ENCODE data around the gene L3MBTL3.

L3MBTL3 gene

DNA sequence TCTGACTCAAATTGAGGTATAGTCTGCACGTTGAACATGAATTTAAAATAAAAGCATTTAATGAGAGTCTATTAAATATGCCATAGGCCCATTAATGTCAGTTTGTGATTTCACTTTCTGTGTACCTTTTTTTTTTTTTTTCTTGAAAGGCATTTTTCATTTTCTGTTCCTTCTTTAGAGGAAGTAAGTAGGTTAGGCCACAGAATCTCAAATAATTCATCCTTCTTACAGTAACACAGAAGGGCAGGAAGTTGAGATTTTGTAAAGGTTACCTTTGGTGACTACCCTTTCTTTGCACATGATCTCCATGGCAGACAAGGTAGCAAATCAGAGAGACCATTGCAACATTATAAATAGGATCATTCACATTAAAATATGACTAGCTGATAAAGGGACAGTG is 9.6 kb downstream of the L3MBTL3 start:
- no peak for DNase-seq (ENCODE audit: low spot score)

- DNase-seq (ENCODE audit: low spot score) = no peak
These were observed 10.8 kb downstream of the L3MBTL3 start for GRCh38 chr6:130029163-130029562.

GRCh38 chr6:130032758-130033340 is 14.5 kb downstream of the L3MBTL3 start:
- no peak for DNase-seq (ENCODE audit: low spot score)

DNA sequence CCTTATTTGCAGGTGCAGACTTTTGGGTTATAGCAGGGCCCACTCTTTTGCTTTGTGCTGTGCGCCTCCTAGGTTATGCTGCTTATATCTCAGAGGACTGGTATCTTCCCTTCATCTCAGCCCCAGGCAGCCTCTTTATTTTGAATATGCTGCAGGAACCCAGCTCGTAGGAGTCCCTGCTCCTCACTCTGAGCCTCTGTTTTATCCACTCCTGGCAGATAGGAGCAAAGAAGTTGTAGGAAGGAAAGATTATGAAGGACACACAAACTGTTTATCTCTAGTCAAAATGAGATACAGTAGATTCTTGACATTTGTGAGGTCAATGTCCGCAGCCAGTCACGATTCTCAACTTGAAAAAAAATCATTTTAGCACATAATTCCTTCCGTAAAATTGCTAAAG is 15.6 kb downstream of the L3MBTL3 start:
- no peak for DNase-seq (ENCODE audit: low spot score)

- no peak for DNase-seq (ENCODE audit: low spot score)
These were observed 16.2 kb downstream of the L3MBTL3 start for GRCh38 chr6:130034378-130035146.

DNA sequence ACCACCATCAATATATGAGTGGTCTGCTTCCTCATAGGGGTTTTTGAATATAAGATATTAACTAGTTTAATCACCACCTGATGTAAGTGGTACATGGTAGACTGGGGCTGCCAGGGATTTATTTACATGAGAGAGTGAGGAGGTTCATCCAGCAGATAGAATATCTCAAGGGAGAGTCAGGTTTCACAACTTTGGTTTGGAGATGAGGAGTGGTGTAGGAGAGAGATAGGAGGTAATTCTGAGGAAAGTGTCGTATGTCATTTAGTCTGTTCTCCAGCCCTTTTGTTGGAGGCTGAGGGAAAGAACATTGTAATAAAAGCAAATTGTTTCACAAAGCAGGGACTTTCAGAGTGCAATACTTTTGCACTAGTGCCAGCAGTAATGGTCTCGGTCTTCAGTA is 16.8 kb downstream of the L3MBTL3 start:
- DNase-seq (ENCODE audit: low spot score) = no peak

- no peak for DNase-seq (ENCODE audit: low spot score)
These were observed 18.9 kb downstream of the L3MBTL3 start for GRCh38 chr6:130037207-130037811.

DNA sequence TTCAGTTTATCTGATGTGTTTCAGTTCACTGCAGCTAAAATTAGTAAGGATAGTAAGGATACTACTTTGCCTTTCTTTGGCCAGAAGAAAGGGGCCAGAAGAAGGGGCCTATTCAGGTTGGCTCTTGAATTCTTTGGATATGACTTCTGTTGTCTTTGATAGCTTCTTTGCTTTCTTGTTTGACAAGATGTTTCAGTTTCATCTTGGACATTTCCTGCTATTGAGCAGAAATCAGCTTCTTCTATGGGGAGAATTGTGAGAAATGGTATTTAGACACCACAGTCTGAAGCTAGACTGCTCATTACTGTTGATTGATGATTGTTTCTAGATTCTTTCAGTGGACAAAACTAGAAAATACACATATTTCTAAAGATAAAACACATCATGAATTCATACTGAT is 23.2 kb downstream of the L3MBTL3 start:
- no peak for DNase-seq (ENCODE audit: low spot score)

- DNase-seq (ENCODE audit: low spot score) = no peak
These were observed 25.0 kb downstream of the L3MBTL3 start for GRCh38 chr6:130043344-130043743.

GRCh38 chr6:130045622-130046021 is 27.2 kb downstream of the L3MBTL3 start:
- DNase-seq (ENCODE audit: low spot score) = no peak

DNA sequence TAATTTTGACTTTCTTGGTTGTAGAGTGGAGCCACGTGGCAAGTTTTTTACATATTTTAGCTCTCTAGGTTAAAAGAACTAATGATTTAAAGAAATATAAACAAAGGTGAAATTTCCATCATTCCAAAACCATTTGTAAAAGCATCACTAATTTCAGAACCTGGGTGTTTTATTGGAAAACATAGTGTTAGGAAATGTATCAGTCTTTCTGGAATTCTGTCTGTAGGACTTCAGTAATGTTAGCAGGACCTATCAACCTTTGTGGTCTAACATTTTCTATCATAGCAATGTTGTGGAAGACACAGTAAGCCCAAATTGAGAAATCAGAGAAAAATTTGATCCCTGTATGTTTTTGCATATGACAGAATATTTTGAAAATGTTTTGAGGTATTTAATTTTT is 28.3 kb downstream of the L3MBTL3 start:
- no peak for DNase-seq (ENCODE audit: low spot score)

DNA sequence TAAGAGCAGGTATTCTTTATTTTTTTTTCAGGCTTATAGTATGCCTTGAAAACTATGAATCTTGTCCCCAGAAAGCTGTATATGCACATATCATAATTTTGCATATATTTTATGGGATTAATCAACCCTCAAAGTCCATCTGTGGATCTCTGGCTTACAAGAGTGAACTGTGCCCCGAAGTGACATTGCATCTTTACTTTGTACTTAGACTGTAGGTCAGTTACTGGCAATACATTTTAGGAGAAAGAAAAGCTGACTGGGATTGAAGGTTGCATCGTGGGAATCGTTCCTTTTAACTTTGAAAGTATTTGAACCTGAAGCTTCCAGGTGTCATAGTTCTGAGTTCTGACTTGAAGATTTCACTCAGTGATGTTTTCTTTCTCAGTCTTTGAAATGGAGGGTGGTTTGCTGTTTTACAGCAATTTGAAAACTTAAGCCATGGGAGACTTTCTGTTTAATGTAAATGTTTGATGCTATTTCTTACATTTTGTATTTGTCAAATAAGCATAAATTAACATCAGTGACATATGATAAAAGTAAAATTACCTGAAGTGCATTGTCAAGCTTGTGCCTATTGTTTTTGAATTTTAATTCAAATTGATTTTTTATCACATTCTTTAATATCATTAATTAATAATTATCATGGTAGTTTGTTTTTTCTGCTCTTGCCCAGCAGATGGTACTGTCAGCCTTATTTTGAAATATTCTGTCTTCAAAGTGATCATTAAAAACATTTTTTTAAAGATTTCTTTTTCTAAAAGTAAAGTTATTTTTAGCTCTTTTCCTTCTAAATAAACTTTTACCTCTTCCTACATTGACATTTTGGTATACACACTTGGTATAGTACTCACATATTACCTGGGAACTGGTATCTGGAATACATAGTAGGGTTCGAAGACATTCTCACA is 29.0 kb downstream of the L3MBTL3 start:
- DNase-seq (ENCODE audit: low spot score) = no peak

DNA sequence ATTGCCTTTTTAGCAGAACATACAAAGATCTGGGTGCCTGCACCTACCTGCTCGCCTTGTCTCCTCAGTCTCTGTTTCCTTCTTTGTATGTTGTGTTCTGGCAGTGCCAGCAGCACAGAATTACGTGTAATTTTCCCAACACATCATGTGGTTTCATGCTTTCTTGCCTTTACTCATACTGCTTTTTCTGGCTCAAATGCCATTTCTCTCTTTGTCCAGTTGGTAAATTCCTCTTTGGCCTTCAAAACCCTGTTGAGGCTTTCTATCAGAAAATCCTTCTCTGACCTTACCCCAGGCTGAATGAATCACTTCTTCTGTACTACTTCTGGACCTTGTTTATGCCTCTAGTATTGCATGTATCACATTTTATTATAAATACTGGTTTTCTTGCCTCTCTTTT is 31.8 kb downstream of the L3MBTL3 start:
- DNase-seq (ENCODE audit: low spot score) = no peak

DNA sequence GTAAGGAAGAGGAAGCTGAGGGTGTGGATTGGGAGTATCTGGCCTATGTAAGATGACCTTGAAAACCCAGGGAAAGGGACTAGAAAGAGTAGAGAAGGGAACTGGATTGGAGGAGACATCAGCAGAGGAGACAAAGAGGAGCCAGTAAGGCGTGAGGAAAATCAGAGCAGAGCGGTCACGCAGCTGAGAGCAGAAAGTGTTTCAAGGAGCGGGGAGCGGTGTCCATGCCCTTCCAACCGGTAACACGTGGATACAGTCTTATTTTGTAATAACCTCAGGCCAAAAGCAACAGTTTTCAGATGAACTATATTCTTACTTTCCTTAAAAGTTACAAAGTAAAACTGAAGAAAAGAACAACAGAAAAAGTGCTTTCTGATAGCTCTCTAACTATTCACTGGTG is 36.3 kb downstream of the L3MBTL3 start:
- DNase-seq (ENCODE audit: low spot score) = no peak

DNA sequence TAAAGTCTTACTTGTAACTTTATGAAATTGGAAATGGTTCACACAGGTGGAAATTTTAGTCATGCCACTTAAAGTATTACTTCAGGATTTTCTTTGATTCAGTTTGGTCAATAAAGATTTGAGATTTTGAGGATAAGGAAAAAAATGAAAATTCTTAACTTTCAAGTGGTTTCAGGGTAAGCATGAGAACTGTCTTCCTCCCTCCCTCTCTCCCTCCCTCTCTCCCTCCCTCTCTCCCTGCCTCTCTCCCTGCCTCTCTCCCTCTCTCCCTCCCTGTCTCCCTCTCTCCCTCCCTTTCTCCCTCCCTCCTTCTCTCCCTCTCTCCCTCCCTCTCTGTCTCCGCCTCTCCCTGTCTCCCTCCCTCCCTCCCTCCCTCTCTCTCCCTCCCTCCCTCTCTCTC is 36.9 kb downstream of the L3MBTL3 start:
- DNase-seq (ENCODE audit: low spot score) = no peak

GRCh38 chr6:130057495-130057894 is 39.1 kb downstream of the L3MBTL3 start:
- DNase-seq (ENCODE audit: low spot score) = no peak

- DNase-seq (ENCODE audit: low spot score) = no peak
These were observed 45.4 kb downstream of the L3MBTL3 start for GRCh38 chr6:130063806-130064205.

DNA sequence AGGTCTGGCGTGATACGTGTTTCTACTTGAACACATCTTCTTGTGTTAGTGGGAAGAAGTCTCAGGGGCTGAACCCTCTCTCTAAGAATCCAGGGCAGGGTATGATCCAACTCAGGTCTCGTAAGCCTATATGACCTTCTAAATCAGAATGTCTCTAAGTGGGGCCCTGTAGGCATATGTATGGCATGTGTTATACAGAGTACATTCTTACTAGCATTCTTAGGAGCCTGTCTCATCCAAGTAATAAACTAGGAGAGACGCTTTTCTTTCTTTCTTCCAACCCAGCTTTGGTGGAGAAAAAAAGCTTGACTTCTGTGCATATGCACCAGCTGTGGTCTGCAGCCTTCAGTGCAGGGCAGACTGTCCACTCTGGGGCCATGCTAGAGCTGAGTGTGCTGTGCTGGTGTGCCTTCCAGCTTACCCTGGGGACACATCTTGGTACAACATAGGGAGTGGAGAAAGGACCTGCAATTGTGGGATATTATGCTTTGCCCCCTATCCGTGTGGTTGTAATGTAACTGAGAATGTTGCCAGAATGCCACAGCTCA is 47.3 kb downstream of the L3MBTL3 start:
- DNase-seq (ENCODE audit: low spot score) = no peak

- DNase-seq (ENCODE audit: low spot score) = no peak
These were observed 51.1 kb downstream of the L3MBTL3 start for GRCh38 chr6:130069485-130069884.

DNA sequence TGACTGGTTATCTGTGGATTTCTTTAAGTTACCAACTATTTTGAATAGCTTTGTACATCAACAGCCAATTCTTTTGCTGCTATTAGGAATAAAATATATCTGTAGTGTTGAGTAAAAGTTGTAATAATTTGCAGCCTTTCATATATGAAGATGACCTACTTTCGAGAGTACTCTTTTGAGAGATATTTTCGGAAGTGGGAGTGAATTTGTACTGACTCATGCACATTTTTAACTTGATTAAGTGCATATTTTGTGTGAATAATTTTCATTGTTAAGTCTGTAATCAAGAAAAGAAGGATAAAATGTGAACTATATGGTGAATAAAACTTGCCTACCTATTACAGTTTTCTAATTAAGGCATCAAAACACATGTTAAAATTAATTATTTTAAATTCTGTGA is 51.9 kb downstream of the L3MBTL3 start:
- DNase-seq (ENCODE audit: low spot score) = no peak

GRCh38 chr6:130070792-130071191 is 52.4 kb downstream of the L3MBTL3 start:
- DNase-seq (ENCODE audit: low spot score) = no peak

DNA sequence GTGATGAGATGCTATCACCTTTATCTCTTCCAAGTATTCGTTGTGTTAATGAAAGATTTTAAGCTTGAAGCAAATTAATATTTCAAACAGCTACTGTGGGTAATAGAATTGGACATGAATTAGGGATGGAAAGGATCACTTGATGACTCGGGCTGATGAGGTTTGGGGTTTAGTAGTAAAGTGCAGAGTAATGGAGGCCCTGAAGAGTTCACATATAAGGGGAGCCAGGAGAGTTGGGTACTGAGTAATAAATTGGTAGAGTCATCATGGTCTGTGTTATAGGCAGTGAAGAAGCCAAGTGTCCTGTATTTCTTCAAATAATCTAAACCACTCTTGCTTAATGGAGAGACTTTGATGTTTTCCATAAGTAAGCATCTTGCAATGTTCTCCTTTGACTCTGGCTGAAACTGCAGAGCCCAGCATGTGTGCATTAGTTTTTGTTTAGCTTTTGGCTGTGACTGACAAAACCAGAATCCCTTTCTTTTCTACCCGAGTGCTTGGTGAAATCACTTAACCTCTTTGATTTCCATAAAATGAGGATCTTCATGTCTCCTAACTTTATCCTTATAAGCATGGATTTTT is 57.6 kb downstream of the L3MBTL3 start:
- no peak for DNase-seq (ENCODE audit: low spot score)
